Stimulated activated CD4-positive, alpha-beta T cell treated with anti-CD3 and anti-CD28 coated beads, Interleukin-12 subunit alpha, Interleukin-12 subunit beta, amount 100 ng/mL, for 4 hours (primary cell): ENCODE measurements around the gene RASAL2.
"Not testable (repeated sequence)": the region's sequence is repeated elsewhere in the genome, so short reads cannot be mapped to it uniquely, and the experiment has no call there.

Experiments used
- DNase-seq: peaks from one replicate; pipeline ENCODE4 v3.0.0-alpha.2; 2020

The RASAL2 gene

GRCh38 chr1:178354816-178355215 is 260.9 kb downstream of the RASAL2 start:
- DNase-seq: no peak

GRCh38 chr1:178356299-178356698 is 262.4 kb downstream of the RASAL2 start:
- DNase-seq: no peak

GRCh38 chr1:178358456-178358855 is 264.6 kb downstream of the RASAL2 start:
- DNase-seq: no peak

- no peak for DNase-seq
These were observed 266.5 kb downstream of the RASAL2 start for GRCh38 chr1:178360421-178360820.

- DNase-seq: no peak
These were observed 267.9 kb downstream of the RASAL2 start for GRCh38 chr1:178361847-178362246.

- DNase-seq: no peak
These were observed 268.8 kb downstream of the RASAL2 start for GRCh38 chr1:178362747-178363146.

- no peak for DNase-seq
These were observed 270.9 kb downstream of the RASAL2 start for GRCh38 chr1:178364782-178365181.

- DNase-seq: no peak
These were observed 273.2 kb downstream of the RASAL2 start for GRCh38 chr1:178367151-178367550.

GRCh38 chr1:178368208-178368607 is 274.3 kb downstream of the RASAL2 start:
- no peak for DNase-seq

- DNase-seq: no peak
These were observed 277.3 kb downstream of the RASAL2 start for GRCh38 chr1:178371235-178371634.

- DNase-seq: no peak
These were observed 278.1 kb downstream of the RASAL2 start for GRCh38 chr1:178371933-178372388.

- no peak for DNase-seq
These were observed 280.1 kb downstream of the RASAL2 start for GRCh38 chr1:178374016-178374415.

GRCh38 chr1:178376008-178376407 is 282.1 kb downstream of the RASAL2 start:
- DNase-seq: no peak

GRCh38 chr1:178379807-178380206 is 285.9 kb downstream of the RASAL2 start:
- DNase-seq: no peak

- no peak for DNase-seq
These were observed 288.5 kb downstream of the RASAL2 start for GRCh38 chr1:178382372-178382771.

- DNase-seq: no peak
These were observed 291.8 kb downstream of the RASAL2 start for GRCh38 chr1:178385662-178386061.

GRCh38 chr1:178388418-178389145 is 294.7 kb downstream of the RASAL2 start:
- DNase-seq: no peak

GRCh38 chr1:178389441-178389840 is 295.5 kb downstream of the RASAL2 start:
- DNase-seq: no peak

GRCh38 chr1:178390280-178390679 is 296.4 kb downstream of the RASAL2 start:
- not testable (repeated sequence) for DNase-seq

GRCh38 chr1:178393370-178393769 is 299.5 kb downstream of the RASAL2 start:
- DNase-seq: no peak

- DNase-seq: no peak
These were observed 302.9 kb downstream of the RASAL2 start for GRCh38 chr1:178396789-178397188.

- no peak for DNase-seq
These were observed 303.8 kb downstream of the RASAL2 start for GRCh38 chr1:178397678-178398077.

- DNase-seq: no peak
These were observed 305.3 kb downstream of the RASAL2 start for GRCh38 chr1:178399177-178399728.

- DNase-seq: no peak
These were observed 311.2 kb downstream of the RASAL2 start for GRCh38 chr1:178405137-178405536.

- DNase-seq: no peak
These were observed 313.3 kb downstream of the RASAL2 start for GRCh38 chr1:178407215-178407614.
